AG04450 (cell line): ENCODE measurements around the gene ASIC2. TPM values are rescaled to one million over a fixed set of nuclear protein-coding genes. Genes with fewer than 3 reads are reported as not detected.

Experiments
- CTCF ChIA-PET: fragments of 300-600, 350-600 bp; formaldehyde crosslinking; extraction: SDS; loops from one replicate; lab custom pipeline; 2022; ENCODE audit warnings: antibody characterized with exemption, inconsistent platforms; lab: Charles Lee
- POLR2A ChIA-PET: fragments of 350-600 bp; formaldehyde crosslinking; extraction: SDS; loops from one replicate; lab custom pipeline; 2021; ENCODE audit warnings: antibody characterized with exemption, inconsistent platforms; lab: Yijun Ruan, JAX
- DNase-seq: peaks from one replicate; pipeline ENCODE4 v3.0.0-alpha.2; 2011; ENCODE audit warnings: low read depth, low spot score
- H3K27ac ChIP-seq: one replicate; pipeline ENCODE4 v1.5.1; 2012; ENCODE audit warnings: low read depth, low read length, control low read depth
- H3K27me3 ChIP-seq: one replicate; pipeline ENCODE4 v1.6.0; 2012; ENCODE audit warnings: low read length; ENCODE audit not compliant: control insufficient read depth, insufficient read depth
- H3K4me3 ChIP-seq: 2 replicates; pipeline ENCODE4 v1.5.1; 2011; ENCODE audit warnings: mild to moderate bottlenecking, low read depth, low read length, control low read depth
- H3K9me3 ChIP-seq: 2 replicates; pipeline ENCODE4 v1.5.1; 2012; ENCODE audit warnings: low read length; ENCODE audit not compliant: control insufficient read depth, insufficient read depth
- CTCF ChIP-seq: IDR thresholded peaks from 2 replicates; pipeline ENCODE4 v1.5.1; 2011; ENCODE audit warnings: low read depth, low read length, control low read depth, inconsistent platforms
- polyA plus RNA-seq: library from polyadenylated mRNA; depleted of rRNA; stranded (reverse); fragments of >200 nt; gene quantifications from 2 replicates; pipeline ENCODE4 v1.2.3, GENCODE V29; 2011

The ASIC2 gene
- polyA plus RNA-seq, 1 experiment = 0.19 TPM

GRCh38 chr17:33106525-33107165, 186.4 kb downstream of the ASIC2 start:
- TF ChIP-seq CTCF = no peak
- no peaks in the 10 kb centered on the region for H3K27me3 ChIP-seq
- no peak for DNase-seq
- H3K27ac ChIP-seq = no peak overlapping the region
- POLR2A ChIA-PET = no interaction called here
- no peaks in the 10 kb centered on the region for H3K9me3 ChIP-seq
- CTCF ChIA-PET = no interaction called here
- H3K4me3 ChIP-seq = no peak overlapping the region

GRCh38 chr17:33105911-33106310, 187.2 kb downstream of the ASIC2 start:
- TF ChIP-seq CTCF = no peak
- no peak overlapping the region for H3K27ac ChIP-seq
- ChIA-PET CTCF (no interaction called here), POLR2A (no interaction called here)
- no peak overlapping the region for H3K4me3 ChIP-seq
- no peaks in the 10 kb centered on the region for H3K27me3 ChIP-seq
- DNase-seq = no peak
- no peaks in the 10 kb centered on the region for H3K9me3 ChIP-seq

- no peak for DNase-seq
- no peak overlapping the region for H3K27ac ChIP-seq
- no peak overlapping the region for H3K4me3 ChIP-seq
- ChIA-PET POLR2A (no interaction called here), CTCF (no interaction called here)
- no peaks in the 10 kb centered on the region for H3K9me3 ChIP-seq
- TF ChIP-seq CTCF = no peak
- no peaks in the 10 kb centered on the region for H3K27me3 ChIP-seq
Observed at GRCh38 chr17:33099906-33100305, 193.2 kb downstream of the ASIC2 start.

- H3K4me3 ChIP-seq = no peak overlapping the region
- CTCF ChIA-PET = no interaction called here
- POLR2A ChIA-PET = no interaction called here
- TF ChIP-seq CTCF = no peak
- H3K27me3 ChIP-seq = no peaks in the 10 kb centered on the region
- H3K9me3 ChIP-seq = no peaks in the 10 kb centered on the region
- no peak for DNase-seq
- H3K27ac ChIP-seq = no peak overlapping the region
Observed at GRCh38 chr17:33099252-33099651, 193.8 kb downstream of the ASIC2 start.

DNA sequence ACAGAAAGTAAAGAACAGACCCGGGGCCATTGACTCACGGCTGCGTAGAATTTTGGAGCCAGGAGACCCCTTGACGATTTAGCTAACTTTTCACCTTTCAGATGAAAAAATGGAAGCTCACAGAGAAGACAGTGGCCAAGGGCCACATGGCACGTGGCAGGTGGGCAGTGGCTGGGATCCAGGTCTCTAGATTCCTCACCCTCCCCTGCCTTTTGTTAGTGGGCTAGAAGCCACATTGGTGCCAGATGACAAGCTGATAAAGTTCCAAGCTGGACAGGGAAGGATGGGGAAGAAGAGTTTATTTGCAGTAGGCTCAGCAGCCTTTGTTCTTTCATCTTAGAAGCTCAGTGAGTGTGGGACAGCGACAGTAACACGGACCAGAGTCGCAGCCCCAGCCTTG, 195.7 kb downstream of the ASIC2 start:
- Histone ChIP-seq H3K4me3 (no peak overlapping the region), H3K27ac (no peak overlapping the region), H3K9me3 (no peaks in the 10 kb centered on the region), H3K27me3 (no peaks in the 10 kb centered on the region)
- CTCF ChIA-PET = interaction anchor here (1.5 kb wide), 1 partner anchor 48 kb away, joined by 4 read pairs; no protein-coding TSS in a partner anchor
- no peak for TF ChIP-seq CTCF
- POLR2A ChIA-PET = no interaction called here
- DNase-seq = no peak
